Inferior parietal cortex (tissue), 1 donor: ENCODE results near the gene ITGB7.
"Not testable (repeated sequence)": the region's sequence is repeated elsewhere in the genome, so short reads cannot be mapped to it uniquely, and the experiment has no call there.

Experiments used
- DNase-seq: peaks from one replicate; pipeline ENCODE4 v3.0.0-alpha.2; 2016; ENCODE audit errors: extremely low spot score

The ITGB7 gene

DNA sequence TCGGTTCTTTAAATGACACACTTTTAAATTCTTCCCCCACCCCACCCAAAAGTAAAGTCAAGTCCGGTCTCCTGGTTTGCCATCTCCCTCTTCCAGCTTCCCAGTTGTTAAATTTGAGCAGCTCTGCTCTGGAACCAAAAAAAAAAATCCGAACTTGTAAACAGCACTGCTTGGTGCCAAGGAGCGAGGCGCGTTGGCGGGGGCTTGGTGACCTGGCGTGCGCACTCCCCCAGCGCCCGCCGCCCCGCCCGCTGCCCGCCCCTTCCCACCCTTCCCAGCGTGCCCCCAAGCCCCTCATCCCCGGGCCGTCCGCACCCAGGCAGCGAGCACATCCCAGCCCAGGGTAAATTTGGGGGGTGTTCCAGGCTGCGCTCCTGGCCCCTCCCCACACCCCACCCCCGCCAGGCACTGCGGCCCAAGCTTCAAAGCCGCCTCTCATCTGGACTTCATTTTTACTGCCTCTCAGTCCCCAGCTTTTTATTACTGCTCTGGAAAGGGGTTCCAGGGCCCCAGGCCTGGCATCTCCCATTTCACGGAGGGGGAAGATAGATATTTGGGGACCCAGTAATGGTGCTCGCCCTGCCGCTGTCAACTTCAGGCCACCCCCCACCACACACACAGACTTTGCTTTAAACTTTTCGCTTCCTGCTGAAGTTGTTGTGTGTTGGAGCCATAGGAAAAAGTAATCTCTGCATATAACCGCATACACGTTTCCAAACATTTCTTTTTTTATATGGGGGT lies 11.7 kb upstream of the ITGB7 start:
- no peak for DNase-seq

DNA sequence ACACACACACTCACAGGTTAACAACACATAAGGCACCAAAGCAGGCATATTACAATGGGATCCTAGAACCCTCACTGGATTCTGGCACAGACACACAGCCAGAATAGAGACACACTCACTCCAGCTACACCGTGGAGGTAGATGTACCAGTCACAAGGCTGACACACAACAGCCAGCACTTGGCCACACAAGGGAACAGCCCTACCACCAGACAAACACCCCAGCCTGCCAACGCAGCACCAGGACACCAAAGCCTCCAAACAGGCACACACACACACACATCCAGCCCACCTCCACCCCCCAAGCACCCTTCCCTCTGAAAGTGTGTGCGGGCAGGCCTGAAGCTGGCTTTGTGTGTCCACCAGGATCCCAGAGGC lies 10.9 kb upstream of the ITGB7 start:
- no peak for DNase-seq

DNA sequence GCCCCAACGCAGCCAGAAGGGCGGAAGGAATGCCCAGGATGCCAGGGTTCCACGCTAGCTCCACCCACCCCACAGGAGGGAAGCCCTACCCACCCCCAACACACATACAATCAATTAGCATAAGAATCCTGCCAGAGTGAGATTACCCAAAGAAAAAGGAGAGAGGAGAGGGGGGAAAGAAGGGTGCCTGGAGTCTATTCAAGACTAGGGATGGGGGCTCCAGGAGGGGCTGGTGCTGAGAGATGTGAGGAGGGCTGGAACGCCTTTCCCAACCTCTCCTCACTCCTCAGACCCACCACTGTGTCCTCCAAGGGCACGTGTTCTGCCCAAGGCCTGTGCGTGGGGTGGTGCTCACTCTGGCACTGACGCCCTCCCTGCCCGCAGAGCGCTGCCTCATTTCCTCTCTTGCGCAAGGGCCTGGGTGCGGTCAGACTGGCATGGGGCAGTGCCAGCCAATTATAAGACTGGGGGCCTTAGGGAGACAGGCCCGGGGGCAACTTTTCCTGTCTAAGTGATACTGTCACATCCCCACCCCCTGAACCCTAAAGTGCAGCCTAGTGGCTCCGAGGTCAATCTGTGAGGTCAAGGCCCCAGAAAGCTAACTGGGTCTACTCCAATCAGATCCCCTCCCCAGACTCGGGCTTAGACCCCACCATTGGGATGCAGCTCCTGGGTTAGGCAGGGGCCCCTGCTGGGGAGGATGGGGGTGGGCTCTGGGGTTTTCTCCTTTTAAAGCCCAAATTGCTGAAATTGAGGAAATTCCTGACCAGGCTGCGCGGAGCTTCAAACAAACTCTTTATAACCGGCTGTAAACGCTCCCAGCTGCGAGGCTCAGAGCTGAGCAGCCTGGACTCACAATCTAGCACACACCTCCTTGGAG lies 10.2 kb upstream of the ITGB7 start:
- DNase-seq: no peak

DNA sequence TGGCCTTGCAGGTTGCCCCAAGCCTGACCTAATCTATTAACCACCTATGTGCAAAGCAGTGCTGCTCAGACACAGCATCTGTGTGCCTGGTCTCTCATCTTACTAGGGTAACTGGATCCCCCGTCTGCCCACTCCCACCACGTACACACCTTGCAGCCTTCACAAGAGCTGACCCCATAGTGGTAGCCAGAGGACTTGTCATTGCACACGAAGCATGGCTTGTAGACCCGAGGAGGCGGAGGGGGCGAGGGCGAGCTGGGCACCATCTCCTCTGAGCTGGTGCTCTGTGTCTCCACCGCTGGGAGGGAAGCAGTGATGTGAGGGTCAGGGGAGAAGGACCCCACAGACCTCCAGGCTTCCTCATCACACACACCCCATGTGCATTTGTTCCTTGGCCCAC lies 8.4 kb upstream of the ITGB7 start:
- no peak for DNase-seq

DNA sequence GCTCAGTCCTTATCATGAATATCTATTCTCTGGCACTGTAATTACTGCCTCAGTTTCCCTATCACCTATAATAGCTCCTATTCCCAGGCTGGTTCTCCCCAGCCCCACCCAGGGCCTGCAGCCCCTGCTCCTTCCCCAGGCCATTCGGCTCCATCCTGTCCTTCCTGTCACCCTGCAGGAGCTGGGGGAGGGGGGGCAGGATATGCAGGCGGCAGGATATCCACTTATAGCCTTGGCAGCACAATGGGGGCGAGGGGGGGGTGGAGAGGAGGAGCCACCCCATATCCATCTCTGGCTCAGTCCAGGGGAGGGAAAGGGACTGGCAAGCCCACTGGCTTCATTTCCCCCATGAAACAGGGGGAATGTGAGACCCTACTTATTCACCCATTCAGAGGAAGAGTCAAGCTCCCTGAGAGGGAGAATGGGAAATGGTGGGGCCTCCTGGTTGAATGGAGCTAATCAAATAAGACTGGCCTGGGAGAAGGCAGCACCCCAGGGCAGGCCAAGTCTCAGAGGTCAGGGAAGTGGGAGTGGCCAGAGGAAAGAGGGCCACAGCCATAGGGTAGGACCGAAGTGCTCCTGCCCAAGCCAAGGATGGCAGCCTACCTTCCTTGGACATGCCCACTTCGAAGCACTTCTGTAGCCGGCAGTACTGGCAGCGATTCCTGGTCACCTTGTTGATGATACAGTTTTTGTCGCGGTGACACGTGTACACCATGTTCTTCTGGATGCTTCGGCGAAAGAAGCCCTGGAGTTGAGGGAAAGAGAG lies 7.8 kb upstream of the ITGB7 start:
- no peak for DNase-seq

DNA sequence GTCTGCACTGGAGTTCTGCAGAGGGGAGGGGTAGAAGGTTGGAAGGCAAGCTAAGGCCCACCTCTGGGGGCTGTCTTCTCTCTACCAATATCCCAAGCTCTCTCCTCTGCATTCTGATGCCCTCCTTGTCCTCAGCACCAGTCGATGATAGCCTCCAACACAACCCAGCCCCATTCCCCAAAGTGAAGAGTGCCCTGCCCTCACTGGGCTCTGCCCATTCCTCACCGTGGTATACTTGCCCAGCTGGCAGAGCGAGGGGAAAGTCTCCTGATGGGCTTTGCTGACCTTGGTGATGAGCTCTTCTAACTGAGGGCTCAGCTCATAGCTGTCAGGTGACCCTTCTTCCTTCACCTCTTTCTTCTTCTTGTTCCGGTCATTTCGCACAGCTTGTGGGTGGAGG lies 7.2 kb upstream of the ITGB7 start:
- DNase-seq: no peak

DNA sequence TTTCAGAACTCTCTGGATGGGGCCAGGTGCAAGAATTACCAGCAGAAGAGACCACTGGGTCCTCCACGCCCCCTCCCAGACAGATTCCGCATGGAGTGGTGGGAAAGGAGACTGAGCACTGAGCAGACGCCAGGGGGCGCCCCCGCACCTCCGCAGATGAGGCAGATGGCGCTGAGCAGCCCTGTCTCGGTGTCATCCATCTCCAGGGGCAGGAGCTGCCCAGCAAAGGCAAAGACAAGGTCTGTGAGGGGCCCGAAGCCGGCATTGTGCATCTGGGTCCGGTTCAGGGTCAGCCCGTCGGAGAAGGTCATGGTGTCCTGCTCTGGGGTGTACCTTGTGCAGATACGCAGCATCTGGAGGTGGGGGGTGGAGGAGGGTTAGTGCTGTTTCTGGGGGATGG lies 6.3 kb upstream of the ITGB7 start:
- DNase-seq: peak; percentile 81

DNA sequence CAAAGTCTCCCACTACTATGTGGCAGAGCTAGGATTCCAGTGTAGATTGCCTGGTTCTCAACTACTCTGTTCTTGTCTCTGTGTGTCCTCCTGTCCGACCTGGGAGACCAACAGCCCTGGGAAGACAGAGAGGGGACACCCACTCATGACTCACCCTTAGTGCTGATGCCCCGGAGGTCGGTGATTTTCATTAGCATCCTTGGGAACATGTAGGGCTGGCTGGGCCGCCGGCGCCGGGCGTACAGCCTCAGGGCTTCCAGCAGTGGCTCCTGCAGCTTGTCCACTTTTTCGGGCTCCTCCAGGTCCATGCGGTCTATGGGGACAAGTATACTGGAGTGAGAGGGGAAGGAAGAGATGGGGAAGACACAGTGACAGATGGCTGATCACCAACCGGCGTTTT lies 5.9 kb upstream of the ITGB7 start:
- no peak for DNase-seq

DNA sequence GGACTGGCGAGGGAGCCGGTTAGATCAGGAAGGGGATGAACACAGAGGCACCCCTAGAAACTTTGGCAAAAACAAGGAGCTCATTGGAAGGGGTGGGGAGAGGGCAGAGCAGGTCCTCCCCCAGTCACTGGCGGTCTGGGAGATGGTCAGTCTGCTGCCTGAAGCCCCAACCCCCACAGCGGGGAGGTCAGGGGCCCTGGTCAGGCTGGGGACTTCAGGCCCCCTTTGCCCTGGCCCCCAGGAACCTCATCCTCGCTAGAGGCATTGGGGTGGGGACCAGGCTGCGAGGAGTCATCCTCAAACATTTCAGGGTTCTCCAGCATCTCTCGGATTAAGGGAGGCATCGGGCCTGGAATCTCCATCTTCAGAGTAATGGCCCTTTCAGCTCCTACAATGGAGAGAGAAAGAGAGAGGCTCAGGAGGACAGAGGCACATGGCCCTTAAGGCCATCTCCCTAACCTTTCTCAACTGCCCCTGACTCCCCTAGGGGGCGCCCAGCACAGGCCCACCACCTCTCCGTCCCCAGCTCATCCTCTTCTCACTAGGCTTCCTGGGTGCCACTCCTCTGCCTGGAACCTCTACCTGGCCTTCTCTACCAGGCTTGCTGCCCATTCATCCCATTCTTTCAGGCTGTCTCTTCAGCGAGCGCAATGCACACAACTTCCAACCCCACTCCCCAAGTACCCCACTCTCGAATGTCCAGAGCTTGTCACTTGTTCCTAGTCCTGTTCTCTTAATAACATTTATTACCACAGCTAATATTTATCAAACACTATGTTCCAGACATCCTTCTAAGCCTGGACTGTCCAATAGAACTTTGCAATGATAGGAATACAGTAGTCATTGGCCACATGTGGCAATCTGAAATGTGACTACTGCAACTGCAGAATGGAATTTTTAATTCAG lies 4.7 kb upstream of the ITGB7 start:
- no peak for DNase-seq

DNA sequence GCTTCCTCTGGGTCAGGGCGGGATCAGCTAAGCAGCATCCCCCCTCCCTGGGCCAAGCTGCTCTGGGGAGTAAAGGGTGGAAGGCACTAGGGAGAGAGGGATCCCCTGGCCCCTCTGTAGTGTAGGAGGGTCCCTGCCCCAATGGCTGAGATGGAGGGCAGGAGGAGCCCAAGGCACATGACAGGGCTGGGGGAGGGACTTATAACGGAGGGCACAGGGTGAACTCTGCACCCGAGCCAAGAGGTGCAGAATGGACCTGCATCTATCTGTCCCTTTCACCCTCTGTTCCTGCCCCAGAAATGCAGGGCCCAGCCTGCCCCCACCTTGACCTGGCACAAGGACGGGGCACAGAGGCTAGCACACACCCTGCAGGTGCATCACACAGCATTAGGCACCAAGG lies 3.8 kb upstream of the ITGB7 start:
- DNase-seq: no peak

DNA sequence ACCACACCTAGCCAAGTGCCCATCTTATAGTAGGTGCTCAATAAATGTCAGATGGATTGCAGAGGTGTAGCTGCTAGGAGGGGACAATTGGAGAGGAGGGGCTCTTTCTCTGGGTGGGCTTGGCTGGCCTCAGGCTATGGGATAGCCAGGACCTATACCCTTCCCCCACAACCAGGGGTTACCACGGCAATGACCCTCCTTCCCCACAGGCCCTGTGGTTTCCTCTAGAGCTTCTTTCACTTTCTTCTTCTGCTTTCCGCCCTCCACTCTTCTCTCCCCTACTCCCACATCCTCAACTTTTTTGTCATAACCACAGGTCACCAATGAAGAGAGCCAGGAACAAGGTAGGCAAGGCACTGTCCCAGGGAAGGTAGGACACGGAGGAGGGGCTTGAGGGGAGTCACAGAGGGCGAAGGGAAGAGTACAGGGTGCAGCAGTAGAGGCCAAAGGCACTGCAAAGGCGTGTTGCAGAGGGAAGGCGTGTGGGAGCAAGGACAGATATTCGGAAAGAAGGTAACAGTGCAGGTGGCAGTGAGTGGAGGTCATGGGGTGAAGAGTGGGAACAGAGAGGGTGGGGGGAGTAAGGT lies 1.9 kb upstream of the ITGB7 start:
- no peak for DNase-seq

DNA sequence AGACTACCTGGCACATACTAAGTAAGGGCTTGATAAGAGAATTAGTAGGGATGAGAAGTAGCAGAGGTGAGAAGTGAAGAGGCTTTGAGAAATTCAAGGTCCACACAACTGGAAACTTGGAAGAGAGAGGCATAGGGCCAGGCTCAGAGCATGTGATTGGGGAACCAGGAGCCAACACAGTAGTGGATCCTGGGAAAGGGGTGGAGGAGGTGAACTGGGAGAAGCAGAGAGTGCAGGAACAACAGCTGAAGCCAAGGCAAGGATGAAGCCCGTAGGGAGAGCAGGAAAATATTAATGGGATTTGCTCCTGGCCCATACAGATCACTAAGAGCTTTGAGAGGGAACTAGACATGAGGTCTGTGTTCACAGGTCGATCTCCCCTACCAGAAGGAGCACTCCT lies 1.4 kb upstream of the ITGB7 start:
- no peak for DNase-seq

DNA sequence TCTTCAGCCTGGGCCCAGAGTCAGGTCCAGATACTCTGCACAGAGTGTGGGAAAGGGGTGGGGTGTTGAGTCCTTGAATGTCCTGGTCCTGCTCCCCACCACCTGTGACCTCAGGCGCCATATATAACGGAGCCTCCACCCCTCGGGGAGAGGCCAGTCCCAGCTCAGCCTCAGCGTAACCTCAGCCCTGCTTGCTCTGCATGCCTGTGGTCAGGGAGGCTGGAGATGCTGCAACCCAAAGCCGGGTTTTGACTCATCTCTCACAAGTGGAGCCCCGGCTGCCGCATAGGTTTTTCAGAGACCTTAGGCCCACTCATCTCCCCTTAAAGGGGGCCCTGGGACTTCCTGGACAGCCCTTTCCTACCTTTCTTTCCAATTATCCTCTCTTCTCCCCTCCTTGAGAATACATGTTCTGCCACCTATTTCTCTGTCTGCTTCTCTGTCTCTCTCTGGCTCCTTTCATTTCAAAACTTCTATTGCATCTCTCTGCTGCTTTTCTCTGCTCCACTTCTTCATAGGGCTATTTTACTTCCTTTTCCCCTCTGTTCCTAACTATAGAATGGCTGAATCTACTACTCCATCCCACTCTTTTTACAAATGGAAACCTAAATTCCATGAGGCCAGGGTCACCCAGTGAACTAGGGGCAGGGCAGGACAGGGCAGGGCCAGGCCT lies 1.2 kb downstream of the ITGB7 start:
- DNase-seq: no peak

DNA sequence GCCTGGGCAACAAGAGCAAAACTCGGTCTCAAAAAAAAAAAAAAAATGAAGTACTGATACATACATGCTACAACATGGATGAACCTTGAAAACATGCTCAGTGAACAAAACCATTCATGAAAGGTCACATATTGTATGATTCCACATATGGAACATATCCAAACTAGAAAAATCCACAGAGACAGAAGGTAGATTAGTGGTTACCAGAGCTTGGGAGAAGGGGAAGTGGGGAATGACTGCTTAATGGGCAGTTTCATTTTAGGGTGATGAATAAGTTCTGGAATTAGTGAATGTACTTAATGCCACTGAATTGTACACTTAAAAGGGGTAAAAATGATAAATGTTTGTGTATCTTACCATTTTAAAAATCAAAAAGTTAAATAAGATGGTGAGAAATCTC lies 2.7 kb downstream of the ITGB7 start:
- no peak for DNase-seq

DNA sequence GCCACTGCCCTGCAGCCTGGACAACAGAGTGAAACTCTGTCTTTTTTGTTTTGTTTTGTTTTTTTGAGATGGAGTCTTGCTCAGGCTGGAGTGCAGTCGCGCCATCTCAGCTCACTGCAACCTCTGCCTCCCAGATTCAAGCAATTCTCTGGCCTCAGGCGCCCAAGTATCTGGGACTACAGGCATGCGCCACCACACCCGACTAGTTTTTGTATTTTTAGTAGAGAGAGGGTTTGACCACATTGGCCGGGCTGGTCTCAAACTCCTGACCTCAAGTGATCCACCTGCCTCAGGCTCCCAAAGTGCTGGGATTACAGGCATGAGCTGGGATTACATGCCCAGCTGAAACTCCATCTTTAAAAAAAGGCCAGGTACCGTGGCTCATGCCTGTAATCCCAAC lies 4.7 kb downstream of the ITGB7 start:
- DNase-seq: not testable (repeated sequence)

DNA sequence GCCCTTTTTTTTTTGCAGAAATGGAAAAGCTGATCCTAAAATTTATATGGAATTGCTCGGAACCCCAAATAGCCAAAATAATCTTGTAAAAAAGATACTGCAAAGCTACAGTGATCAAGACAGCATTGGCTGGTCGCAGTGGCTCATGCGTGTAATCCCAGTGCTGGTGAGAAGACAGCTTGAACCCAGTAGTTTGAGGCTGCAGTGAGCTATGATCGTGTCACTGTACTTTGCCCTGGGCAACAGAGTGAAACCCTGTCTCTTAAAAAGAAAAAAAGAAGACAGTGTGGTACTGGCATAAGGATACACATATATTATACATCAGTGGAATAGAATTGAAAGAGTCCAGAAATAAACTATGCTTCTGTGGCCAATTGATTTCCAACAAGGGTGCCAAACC lies 5.4 kb downstream of the ITGB7 start:
- DNase-seq: no peak

DNA sequence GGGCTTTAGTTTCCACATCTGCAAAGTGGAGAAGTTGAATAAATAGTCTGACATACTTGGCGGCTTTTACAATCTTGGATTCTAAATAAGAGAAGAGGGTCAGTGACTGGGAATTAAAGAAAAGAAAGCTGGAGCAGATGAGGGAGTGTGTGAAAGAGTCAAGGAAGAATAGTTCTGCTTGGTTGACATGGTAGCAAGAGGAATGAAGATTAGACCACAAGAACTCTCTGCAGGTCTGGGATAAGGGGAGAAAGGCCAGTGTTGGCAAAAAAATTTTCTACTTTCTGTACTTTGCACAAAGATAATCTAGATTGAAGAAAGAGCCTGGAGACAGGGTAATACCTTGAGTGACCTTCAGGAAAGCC lies 5.9 kb downstream of the ITGB7 start:
- no peak for DNase-seq

DNA sequence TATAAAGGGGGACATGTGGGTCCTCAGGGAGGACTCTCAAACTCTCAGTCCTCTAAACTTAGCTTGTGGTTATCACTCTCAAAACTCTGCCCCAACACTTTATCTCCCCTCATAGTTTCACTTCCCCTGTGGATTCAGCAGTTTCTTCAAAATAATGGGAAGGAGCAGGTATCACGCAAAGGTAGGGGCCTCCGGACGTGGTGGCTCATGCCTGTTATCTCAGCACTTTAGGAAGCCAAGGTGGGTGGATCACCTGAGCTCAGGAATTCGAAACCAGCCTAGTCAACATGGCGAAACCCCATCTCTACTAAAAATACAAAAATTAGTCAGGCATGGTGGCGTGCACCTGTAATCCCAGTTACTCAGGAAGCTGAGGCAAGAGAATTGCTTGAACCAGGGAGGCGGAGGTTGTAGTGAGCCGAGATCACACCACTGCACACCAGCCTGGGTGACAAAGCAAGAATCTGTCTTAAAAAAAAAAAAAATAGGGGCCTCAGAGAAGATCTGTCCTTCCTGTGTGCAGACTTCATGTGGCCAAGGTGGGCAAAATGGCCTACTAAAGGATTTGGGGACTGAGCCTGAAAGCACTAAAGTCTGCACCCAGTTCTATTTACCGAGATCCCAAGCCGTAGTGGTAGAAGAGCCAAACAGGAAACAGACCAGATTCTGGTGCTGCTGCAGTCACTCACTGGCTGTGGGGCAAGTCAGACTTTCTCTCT lies 6.4 kb downstream of the ITGB7 start:
- no peak for DNase-seq

DNA sequence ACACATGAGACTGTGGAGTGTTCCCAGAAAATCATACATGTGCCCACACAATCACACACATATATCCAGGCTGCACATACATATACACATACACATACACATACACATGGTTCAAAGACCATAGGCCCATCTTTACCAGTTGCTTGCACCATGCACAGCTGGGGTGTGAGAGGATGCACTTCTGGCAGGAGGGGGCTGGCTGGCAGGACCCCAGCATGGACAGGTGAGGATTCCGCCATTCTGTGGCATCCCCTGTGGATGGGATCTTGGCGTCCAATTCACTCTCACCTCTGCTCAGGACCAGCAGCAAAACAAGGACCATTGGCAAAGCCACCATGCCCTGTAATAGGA lies 7.0 kb downstream of the ITGB7 start:
- no peak for DNase-seq

DNA sequence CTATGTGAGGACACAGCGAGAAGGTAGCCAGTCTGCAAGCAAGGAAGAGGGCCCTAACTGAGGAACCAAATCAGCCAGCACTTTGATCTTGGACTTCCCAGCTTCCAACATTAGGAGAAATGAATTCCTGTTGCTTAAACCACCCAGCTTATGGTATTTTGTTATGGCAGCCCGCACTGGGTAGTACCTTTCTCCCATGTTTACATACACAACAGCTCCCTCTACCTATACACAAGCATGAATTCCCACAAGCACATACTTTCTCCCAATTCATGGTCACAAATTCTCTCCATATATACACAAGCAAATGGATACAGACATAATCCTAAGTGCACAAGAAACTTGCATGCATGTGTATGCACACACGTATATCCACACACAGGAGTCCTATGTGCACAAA lies 7.4 kb downstream of the ITGB7 start:
- DNase-seq: no peak
